Dedifferentiated amniotic fluid mesenchymal stem cell (primary cell): ENCODE data around the gene MORC3.
"Not testable (repeated sequence)": the region's sequence is repeated elsewhere in the genome, so short reads cannot be mapped to it uniquely, and the experiment has no call there.

ENCODE experiments used
- DNase-seq: peaks from one replicate; pipeline ENCODE4 v3.0.0-alpha.2; 2016; ENCODE audit errors: extremely low spot score

MORC3 gene

DNA sequence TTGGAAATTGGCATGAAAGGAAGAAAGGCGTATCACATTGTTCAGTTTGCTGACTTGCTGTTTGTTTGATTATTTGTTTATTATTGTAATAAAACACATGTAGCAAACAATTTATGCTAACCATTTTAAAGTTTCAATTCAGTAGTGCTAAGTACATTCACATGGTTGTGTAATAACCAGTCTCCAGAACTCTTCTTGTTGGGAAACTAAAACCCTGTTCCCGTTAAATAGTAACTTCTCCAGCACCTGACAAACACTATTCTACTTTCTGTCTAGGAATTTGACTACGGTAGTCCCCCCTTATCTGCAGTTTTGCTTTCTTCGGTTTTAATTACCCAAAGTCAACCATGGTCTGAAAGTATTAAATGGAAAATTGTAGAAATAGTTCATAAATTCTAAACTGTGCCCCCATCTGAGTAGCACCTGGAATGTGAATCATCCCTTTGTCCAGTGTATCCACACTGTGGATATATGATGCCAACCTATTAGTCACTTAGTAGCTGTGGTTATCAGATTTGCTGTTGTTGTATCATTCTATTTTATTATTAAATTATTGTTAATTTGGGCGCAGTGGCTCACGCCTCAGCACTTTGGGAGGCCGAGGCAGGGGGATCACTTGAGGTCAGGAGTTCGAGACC is 5.5 kb downstream of the MORC3 start:
- peak; percentile 14 for DNase-seq

DNA sequence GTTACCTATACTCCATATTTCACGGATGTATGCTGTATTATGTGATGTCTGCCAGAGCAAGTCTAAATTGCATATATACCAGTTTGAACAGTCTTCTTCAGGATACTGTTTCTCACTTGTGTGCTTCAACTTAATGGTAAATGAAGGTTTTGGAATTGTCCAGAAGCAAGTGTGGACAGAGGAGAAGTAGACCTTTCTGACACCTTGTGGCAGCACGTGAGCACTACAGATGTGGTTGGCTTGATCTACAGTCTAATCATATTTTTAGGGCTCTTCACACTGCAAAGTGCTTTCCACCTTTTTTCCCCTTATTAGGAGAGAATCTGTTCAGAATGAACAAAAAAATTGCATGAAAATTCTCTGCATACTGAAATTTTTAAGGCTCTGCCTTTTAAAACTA is 10.9 kb downstream of the MORC3 start:
- DNase-seq = peak; percentile 43

DNA sequence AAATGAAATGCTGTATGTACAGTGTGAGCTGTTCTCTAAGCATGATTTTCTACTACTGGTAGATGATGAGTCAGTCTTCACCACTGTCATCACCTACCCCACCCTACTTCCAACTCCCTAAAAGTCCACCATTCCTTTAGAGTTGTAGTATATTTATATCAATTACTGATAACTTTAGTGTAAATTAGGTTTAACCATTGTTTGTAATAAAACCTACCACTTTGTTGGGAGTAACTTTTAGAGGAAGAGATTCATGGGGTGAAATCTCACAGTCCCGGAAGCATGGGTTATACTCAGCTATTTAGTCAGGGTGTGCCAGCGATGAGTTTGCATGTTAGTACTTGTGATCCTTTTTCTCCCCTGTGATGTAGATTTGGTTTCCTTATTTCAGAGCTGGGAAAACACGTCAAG is 17.1 kb downstream of the MORC3 start:
- peak; percentile 35 for DNase-seq

DNA sequence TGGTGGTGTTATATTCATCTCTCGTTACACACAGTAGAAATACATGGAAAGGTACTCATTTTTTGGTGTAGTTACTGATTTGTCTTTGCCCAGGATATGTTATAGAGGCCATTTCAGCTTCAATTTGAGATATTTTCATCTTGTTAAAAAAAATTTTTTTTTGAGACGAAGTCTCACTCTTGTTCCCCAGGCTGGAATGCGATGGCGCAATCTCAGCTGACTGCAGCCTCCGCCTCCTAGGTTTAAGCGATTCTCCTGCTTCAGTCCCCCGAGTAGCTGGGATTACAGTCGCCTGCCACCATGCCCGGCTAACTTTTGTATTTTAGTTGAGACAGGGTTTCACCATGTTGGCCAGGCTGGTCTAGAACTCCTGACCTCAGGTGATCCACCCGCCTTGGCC is 19.0 kb downstream of the MORC3 start:
- no peak for DNase-seq

DNA sequence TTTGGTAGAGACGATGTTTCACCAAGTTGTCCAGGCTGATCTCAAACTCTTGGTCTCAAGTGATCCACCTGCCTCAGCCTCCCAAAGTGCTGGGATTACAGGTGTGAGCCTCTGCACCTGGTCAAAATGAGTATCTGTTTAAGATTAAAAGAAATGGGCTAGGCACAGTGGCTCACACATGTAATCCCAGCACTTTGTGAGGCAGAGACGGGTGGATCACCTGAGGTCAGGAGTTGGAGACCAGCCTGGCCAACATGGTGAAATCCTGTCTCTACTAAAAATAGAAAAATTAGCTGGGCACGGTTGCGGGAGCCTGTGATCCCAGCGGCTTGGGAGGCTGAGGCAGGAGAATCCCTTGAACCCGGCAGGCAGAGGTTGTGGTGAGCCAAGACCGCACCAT is 22.6 kb downstream of the MORC3 start:
- not testable (repeated sequence) for DNase-seq

DNA sequence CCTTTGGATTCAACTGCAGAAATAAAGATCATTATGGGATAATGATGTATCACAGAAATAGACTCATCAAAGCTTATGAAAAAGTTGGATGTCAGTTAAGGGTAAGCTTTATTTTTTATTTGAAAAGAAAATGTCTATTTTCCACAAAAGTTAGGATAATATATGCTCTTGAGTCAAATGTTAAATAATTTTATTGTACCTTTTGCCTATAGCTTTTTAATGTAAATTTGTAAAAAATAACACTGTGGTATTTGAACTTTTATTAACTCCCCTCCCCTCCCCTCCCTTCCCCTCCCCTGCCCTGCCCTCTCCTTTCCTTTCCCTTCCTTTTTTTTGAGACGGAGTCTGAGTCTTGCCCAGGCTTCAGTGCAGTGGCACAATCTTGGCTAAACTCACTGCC is 24.9 kb downstream of the MORC3 start:
- no peak for DNase-seq

DNA sequence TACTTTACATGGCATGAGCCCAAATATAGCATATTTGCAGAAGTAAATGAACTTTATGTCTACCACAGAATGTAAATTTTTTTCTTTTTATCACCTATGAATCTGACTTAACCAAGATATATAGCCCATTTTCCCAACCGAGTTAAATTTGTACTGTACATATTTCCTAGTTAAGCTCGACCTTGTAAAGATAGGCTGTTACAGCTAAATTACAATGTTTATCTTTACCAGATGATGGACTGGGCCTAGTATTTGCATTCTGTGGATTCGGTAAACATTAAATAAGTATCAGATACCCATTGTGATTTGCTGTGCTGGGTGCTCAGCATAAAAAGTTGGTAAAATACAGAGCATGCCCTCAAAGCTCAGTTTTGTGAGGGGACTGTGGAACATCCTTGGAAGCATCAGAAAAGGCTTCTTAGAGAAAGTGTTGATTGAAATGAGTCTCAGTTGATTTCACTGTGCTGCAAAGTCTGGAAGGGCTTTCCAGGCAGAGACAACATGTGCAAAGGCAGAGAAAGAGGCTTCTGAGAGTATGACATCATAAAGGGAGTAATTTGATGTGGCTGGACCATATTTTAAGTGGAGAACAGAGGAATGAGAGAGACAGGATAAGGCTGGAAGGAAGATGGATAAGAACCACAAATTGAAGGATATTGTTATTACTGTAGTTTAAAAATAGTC is 27.4 kb downstream of the MORC3 start:
- DNase-seq = no peak

DNA sequence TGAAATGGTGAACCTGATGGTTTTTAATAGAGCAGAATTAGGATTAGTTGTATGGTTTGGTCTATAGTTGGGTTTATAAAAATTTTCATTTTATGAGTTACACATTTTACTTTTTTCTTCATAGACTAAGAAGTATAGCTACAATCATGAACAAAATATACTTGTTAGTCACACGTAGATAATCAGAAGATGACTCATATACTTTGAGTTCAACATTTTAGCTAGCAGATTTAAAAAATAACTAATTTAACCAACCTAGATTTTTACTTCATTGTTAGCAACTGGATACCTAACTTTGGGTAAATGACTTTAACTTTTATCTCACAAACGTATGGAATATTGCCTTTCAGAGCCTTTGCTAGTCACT is 27.9 kb downstream of the MORC3 start:
- DNase-seq = no peak

DNA sequence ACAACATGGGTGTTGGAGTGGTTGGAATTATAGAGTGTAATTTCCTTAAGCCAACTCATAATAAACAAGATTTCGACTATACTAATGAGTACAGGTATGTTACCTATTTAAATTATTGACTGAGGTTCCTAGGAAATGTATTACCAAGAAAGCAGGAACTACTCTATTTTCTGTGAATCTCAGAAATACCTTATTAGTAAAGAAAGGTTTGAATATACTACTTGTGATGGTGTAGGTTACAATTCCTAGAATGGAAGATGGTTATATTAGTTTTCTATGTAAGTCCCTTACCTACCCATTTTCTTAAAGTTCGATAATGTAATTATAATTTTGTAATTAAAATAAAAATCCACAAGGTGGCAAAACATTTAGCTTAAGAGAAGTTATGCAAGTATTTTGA is 29.3 kb downstream of the MORC3 start:
- no peak for DNase-seq

DNA sequence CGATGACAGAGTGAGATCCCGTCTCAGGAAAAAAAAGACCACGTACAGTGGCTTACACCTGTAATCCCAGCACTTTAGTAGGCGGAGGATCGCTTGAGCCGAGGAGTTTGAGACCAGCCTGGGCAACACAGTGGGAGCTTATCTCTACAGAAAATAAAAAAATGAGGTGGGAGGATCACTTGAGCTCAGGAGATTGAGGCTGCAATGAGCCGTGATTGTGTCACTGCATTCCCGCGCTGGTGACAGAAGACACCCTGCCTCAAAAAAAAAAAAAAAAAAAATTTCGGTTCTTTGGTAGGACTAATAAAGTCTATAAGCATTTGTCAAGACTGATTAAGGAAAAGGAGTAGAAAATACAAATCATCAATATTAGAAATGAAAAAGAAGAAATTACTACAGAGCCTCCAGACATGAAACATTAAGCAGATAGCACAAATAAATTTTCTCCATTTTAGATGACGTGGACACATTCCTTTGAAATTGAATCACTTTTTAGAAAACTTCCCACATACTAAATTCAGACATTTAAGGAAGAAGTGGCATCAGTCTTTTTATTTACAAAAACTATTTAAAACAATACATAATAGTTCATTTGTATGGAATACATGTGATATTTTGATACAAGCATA is 30.4 kb downstream of the MORC3 start:
- DNase-seq = peak; percentile 73

DNA sequence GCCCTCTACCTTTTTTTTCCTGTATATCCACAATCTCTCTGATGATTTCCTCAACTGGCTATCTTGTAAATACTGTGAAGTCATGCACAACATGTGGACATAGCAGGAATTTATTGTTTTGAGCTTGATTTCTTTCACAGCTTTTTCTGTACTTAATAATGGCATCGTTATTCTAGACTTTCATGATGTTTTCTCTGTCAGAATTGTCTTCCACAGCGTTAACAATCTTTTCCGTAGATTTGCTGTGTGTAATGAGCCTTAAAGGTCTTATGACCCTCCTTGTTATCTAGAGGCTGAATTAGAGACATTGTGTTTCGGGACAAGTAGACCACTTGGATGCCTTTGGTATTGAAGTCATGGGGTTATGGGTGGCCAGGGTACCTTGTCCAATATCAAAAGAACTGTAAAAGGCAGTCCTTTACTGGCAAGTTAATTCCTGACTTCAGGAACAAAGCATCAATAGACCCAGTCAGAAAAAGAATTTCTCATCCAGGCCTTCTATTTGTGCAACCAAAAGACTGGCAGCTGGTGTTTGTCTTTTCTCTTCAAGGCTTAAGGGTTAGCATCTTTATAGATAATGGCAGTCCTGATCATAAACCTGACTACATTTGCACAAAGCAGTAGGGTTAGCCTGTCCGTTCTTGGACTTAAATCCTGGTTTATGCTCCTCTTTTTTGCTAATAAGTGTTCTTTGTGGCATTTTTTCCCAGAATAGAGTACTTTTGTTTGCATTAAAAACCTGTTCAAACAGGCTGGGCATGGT is 35.1 kb downstream of the MORC3 start:
- DNase-seq = no peak

DNA sequence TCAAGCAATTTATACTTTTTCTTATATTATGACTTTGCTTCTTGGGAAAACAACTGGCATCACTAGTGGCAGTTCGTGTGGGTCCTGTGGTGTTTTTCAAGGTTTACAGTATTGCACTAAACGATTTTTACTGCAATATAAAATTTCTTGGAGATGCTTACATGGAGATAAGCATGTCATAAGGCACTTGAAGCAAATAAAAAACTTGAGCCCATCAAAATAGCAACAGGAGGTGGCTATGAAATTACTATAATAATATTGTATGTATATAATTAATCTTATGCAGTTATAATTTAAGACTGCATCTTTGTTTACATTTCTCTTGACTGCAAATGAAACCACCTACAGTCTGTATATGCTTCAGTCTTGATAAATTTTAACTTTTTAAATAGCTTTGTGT is 35.9 kb downstream of the MORC3 start:
- DNase-seq = no peak

DNA sequence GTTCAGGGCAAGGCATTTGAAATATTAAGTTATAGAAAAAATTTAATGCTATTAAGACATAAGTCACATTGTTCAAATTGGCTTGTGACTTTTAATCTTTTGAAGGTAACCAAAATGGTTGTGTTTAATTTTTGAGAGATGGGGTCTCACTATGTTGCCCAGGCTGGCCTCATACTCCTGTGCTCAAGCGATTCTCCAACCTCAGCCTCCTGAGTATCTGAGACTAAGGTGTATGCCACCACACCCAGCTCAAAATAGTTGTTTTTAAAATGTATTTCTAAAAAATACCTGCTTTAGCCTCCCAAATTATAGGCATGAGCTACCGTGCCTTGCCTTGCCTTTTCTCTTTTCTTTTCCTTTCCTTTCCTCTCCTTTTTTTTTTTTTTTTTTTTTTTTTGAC is 39.2 kb downstream of the MORC3 start:
- no peak for DNase-seq

DNA sequence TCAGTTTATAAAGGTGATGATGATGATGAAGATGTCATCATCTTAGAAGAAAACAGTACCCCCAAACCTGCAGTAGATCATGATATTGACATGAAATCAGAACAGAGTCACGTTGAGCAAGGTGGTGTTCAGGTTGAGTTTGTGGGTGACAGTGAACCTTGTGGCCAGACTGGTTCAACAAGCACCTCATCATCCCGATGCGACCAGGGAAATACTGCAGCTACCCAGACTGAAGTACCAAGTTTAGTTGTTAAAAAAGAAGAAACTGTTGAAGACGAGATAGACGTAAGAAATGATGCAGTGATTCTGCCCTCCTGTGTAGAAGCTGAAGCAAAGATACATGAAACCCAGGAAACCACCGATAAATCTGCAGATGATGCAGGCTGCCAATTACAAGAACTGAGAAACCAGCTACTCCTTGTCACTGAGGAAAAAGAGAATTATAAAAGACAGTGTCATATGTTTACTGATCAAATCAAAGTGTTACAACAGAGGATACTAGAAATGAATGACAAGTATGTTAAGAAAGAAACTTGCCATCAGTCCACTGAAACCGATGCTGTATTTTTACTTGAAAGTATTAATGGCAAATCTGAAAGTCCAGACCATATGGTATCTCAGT is 49.2 kb downstream of the MORC3 start:
- no peak for DNase-seq

DNA sequence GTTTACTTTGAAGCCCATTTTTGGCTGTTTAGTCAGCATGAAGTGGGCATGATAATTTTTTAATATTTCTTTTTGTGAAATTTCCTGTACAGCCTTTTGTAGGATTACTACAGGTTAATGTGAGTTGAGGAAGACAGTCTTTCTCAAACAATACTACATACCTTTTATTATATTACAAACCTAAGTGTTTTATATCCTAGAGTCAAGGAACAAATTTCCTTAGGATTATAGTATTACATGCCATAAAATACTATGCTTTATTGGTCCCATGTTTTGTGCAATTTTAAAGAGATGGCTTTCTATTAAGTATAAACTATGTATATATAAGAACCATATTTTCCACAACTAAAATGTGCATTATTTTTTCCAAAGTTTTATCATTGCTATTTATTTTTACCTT is 56.0 kb downstream of the MORC3 start:
- DNase-seq = no peak

DNA sequence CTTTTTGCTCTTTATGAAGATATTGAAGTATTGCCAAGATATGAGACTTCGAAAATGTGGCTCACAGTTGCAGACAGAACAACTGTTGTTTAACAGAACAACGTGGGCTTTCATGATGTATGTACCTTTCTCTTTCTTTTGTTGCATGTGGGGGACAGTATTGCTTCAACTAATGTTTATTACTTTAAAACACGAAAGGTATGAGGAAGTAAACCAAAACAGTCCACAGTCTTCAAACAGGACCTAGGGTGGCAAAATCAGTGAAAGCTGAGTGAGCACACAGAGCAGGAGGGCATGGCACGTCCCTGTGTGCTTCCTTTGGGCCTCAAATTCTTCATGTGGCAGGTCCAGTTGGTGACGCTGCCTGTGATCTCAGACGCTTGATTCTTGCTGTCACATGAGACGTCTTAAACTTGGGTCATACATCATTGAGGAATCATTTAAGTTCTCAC is 57.4 kb downstream of the MORC3 start:
- no peak for DNase-seq

DNA sequence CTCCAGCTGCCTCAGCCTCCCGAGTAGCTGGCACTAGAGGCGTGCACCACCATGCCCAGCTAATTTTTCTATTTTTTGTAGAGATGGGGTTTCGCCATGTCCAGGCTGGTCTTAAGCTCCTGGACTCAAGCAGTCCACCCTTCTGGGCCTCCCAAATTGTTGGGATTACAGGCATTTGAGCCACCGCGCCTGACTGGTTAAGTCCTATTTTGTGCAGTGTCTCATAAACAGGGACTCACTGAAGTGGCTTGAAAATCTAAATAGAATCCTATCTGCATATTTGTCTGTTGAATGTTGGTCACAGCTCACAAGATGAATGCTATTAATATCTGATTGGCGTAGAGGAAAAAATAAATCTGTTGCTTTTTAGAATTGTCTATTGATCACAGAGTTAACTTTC is 59.3 kb downstream of the MORC3 start:
- no peak for DNase-seq

DNA sequence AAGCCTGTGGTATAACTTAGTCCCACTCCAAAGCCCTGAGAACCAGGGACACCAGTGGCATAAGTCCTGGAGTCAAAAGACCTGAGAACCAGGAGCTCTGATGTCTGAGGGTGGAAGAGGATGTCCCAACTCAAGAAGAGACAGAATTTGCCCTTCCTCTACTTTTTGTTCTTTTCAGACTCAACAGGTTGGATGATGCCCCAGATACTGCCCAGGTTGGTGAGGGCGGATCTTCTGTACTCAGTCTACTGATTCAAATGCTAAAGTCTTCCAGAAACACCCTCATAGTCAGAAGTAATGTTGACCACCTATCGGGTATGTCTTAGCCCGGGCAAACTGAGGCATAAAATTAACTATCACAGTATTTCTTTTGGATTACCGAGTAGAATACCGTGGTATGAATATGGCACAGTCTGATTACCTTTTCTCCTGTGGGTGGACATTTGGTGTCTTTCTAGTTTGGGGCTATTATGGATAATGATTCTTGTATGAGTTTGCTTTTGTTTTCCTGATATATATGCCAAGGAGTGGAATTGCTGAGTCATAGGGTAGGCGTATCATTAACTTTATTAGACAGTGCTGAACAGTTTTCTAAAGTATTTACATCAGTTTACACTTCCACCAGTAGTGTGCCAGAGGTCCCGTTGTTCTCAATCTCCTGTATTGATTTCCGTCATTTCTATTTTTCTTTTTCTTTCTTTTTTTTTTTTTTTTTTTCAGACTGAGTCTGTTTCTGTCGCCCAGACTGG is 62.0 kb downstream of the MORC3 start:
- no peak for DNase-seq

DNA sequence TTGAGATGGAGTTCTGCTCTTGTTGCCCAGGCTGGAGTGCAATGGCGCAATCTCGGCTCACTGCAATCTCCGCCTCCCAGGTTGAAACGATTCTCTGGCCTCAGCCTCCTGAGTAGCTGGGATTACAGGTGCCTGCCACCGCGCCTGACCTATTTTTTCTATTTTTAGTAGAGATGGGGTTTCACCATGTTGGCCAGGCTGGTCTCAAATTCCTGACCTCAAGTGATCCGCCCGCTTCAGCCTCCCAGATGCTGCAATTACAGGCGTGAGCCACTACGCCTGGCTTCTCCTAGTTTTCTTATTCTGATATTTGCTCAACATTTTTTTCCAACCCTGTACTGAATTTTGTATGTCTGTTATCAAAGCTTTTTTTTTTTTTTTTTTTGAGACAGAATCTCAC is 62.7 kb downstream of the MORC3 start:
- DNase-seq = not testable (repeated sequence)

DNA sequence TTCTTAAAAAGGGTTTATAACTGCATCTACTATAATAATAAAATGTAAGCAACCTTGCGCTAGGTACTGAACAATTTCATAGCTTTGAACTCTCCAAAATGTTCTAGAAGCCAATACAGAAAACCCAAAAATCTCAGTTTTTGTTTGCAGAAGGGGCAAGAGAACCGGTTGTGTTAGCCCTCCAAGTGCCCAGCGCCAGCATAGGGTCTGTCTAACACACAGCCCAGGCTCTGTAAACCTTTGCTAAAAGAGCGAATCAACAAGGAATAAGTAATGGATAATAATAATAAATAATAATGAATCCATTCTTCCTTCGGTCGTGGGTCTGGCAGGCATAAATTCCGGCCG is 64.9 kb downstream of the MORC3 start:
- no peak for DNase-seq

DNA sequence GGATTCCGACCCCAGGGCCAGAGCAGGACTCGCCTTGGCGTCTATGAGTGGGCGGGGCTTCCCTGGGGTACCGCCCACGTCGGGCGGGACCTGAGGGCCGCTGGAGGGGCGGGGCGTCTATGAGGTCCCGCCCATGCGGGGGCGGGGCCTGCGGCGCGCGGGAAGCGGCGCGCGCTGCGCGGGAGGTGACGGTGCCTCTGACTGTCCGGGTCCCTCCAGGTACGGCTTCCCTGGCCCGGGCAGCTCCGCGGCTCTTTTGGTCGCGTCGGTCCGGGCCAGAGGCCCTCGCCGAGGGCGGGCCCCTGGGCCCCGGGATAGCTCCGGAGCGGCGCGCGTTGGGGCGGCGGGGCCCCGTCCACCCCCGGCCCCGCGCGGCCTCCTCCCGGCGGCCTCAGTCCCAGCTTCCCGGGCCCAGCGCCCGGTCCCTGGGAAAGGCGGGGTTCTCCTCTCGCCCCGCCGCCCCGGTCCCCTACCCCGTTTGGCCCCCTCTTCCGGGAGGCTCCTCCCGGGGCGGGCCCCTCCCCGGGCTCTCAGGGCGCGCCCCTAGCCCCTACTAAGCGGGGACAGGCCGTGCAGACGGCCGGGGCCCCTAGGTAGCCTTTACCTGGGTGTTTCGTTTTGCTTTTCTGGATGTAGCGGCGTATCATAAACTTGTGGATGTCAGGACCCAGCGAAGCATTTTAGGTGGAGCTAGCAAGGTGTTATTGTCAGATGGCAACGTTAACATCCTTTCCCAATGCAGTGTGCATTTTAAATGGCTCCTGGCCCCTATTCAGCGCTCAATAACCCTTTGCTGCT is 65.4 kb downstream of the MORC3 start, which contains the start of gene CHAF1B:
CHAF1B (plus strand) TSS at position 160 of the 798 bp plus-strand sequence. CDS start 745 bp downstream, outside the sequence.
- DNase-seq = peak; percentile 54
